RKO (cell line): ENCODE data around the gene CCDC169.

ENCODE experiments used
- DNase-seq: peaks from one replicate; pipeline ENCODE4 v3.0.0-alpha.2; 2016; ENCODE audit warnings: low spot score

CCDC169 gene

DNA sequence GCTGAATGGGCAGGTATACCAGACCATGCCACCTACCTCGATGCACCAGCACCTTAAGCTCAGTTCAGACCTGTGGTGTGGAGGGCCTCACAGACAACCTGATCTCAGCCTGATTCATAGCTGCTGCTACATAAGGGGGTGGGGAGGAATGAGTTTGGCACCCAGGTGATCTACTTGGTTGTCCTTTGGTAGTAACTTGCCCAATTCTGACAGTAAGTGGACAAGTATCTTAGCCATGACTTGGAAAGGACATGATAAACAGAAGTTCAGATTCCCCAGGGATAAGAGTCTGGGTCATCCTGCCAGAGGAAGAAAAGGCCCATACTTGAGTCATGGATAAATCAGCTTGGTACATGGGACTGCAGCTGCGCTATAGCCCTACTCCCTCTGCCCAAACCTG, 54.9 kb downstream of the CCDC169 start:
- no peak for DNase-seq

- no peak for DNase-seq
Observed at GRCh38 chr13:36231236-36231635, 66.4 kb downstream of the CCDC169 start.

GRCh38 chr13:36224730-36225129, 72.9 kb downstream of the CCDC169 start:
- DNase-seq, result no peak

DNA sequence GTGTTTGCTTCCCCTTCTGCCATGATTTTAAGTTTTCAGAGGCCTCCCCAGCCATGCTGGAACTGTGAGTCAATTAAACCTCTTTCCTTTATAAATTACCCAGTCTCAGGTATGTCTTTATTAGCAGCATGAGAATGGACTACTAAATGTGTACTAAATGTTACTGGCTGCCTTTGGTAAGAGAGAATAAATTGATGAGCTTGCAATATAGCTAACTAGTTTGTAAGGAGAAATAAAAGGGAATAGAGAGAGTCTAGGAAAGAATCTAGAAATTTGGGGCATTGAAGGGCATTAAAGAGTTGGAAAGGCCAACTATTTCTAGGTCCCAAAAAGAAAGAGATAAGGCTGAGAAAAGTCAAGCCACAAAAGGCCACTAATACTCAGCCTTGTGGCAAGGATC, 77.7 kb downstream of the CCDC169 start:
- no peak for DNase-seq

DNA sequence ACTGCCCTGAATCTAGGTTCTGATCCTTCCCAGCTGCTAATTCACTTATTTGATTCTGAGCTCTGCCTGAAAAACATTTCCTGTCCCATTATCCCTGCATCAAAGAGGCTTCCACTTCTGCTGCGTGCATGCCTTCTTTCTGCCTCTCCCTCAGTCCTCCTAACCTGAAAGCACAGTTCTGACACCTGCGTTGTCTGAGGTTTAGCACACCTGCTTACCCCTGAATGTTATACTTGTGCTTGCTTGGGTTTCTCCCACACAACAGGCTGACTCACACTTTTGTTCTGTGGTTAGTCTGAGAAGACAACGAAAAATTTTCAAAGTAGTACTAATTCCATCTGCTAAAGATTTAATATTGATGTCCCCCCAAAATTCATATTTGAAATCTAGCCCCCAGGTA, 80.2 kb downstream of the CCDC169 start:
- DNase-seq, result no peak

- no peak for DNase-seq
Observed at GRCh38 chr13:36214163-36214921, 83.3 kb downstream of the CCDC169 start, which contains the start of gene SOHLH2. SOHLH2 (minus strand) TSS chr13:36214556; CDS start chr13:36214526, 30 bp downstream.

GRCh38 chr13:36212789-36213188, 84.8 kb downstream of the CCDC169 start:
- DNase-seq, result no peak

GRCh38 chr13:36211567-36211966, 86.0 kb downstream of the CCDC169 start:
- no peak for DNase-seq

- DNase-seq, result no peak
Observed at GRCh38 chr13:36210738-36211137, 86.9 kb downstream of the CCDC169 start.

DNA sequence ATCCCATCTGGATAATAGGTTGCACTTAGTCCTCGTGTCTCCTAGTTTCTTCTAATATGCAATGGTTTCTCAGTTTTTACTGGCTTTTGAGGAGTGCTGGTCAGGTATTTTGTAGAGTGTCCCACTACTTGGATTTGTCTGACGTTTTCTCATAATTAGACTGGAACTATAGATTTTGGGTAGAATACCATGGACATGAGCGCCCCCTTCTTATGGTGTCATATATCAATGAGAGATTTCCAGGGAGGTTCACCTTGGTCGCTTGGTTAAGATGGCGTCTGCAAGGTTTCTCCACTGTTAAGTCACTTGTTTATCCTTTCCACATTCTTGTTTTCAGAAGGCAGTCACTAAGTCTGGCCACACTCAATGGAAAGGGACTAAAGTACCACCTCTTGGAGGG, 89.9 kb downstream of the CCDC169 start:
- DNase-seq, result no peak

DNA sequence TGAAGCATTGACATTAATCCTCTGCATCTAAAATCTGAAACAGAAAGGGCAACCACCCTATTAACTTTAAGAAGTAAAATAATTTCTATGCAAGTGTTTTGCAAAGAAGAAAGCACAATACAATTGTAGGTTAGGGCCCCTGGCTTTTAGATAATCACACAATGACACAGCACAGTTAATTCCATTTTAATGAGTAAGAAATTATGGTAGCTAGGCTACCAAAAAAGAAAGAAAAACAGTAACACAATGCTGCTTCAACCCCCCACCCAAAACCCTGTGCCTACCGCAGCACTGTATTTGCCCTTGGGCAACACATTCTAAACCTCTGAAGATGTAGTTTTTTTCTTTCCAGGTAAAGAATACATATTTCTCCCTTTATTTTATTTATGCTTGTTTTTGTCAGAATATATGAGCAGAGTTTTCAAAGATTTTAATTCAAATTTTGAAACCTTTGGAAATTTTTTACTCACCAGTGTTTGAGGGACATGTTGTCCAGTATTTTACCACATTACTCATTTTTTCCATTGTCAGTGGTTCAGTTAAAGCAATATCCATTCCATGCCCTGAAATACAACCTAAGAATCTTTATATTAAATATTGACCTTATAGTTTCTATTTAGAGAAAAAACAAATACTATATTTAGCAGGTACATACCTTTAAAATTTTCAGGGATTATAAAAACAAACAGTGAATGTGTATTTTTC, 104.3 kb downstream of the CCDC169 start:
- no peak for DNase-seq

GRCh38 chr13:36192166-36192565, 105.4 kb downstream of the CCDC169 start:
- DNase-seq, result no peak

DNA sequence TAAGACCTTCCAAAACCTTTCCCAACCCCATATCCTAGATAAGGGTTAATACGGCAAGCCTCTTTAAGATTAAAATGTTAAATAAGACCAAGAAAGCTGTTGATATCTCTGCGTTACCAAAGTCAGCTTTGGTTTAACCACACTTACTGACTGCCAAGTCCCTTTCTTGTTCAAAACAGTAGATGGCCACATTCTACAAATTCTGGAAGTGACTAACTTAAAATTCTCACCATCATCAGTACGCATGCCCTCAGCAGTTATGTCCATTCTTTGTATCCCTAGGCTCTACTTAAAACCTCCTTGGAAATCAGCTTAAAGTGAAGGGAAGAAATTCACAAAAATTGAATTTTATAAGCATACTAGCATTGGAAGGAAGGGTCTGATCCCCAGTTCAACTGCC, 106.8 kb downstream of the CCDC169 start:
- DNase-seq, result no peak

- DNase-seq, result no peak
Observed at GRCh38 chr13:36188441-36188840, 109.2 kb downstream of the CCDC169 start.

GRCh38 chr13:36183901-36184300, 113.7 kb downstream of the CCDC169 start:
- no peak for DNase-seq
